IMR-90 (cell line): Measurements from ENCODE around the gene ZNF385C. TPM values are rescaled to one million over a fixed set of nuclear protein-coding genes. Genes with fewer than 3 reads are reported as not detected.

ENCODE experiments used
- ATAC-seq: fragments of 200-7000 bp; cut with Tn5 transposase; 2 replicates; pipeline ENCODE4 v1.9.1; 2020; ENCODE audit warnings: low read depth, mild to moderate bottlenecking, moderate library complexity
- BruUV-seq: library from RNA; stranded (reverse); fragments of 400-500 nt; replicated peaks from 2 replicates; lab custom pipeline; 2021; lab: Mats Ljungman, UMichigan
- CTCF ChIA-PET: fragments of 300-600 bp; formaldehyde crosslinking; extraction: SDS; loops from one replicate; lab custom pipeline; 2021; ENCODE audit warnings: antibody characterized with exemption; lab: Yijun Ruan, JAX
- POLR2A ChIA-PET: fragments of 300-600 bp; sonication (Branson Sonifier 250); formaldehyde crosslinking; loops from one replicate; lab custom pipeline; 2022; ENCODE audit warnings: antibody characterized with exemption; ENCODE audit not compliant: unreplicated experiment; lab: Charles Lee
- DNase-seq: peaks from one replicate; pipeline ENCODE4 v3.0.0; 2013
- H2AFZ ChIP-seq: replicated peaks from 2 replicates; pipeline ENCODE3; 2013; ENCODE audit warnings: low read length, mild to moderate bottlenecking; ENCODE audit not compliant: poor library complexity
- H2AK5ac ChIP-seq: 2 replicates; pipeline ENCODE4 v1.6.1; 2013; ENCODE audit warnings: low read depth, low read length, inconsistent platforms
- H2AK9ac ChIP-seq: replicated peaks from 2 replicates; pipeline ENCODE3; 2013; ENCODE audit warnings: mild to moderate bottlenecking, low read depth, low read length, moderate library complexity; ENCODE audit not compliant: poor library complexity
- H2BK120ac ChIP-seq: 2 replicates; pipeline ENCODE4 v1.6.1; 2013; ENCODE audit warnings: low read depth, low read length, inconsistent platforms
- H2BK15ac ChIP-seq: 3 replicates; pipeline ENCODE4 v1.6.1; 2013; ENCODE audit warnings: low read depth, low read length, inconsistent platforms
- H2BK20ac ChIP-seq: 2 replicates; pipeline ENCODE4 v1.6.1; 2013; ENCODE audit warnings: low read depth, mild to moderate bottlenecking, inconsistent platforms, low read length, moderate library complexity
- H2BK5ac ChIP-seq: 2 replicates; pipeline ENCODE4 v1.6.1; 2013; ENCODE audit warnings: mild to moderate bottlenecking, low read depth, low read length, inconsistent platforms; ENCODE audit not compliant: poor library complexity, severe bottlenecking
- H3K14ac ChIP-seq: replicated peaks from 2 replicates; pipeline ENCODE4 v1.6.1; 2013; ENCODE audit warnings: low read depth, low read length, inconsistent platforms
- H3K18ac ChIP-seq: 2 replicates; pipeline ENCODE4 v1.6.1; 2013; ENCODE audit warnings: low read depth, low read length, control low read depth
- H3K23ac ChIP-seq: 2 replicates; pipeline ENCODE4 v1.6.1; 2013; ENCODE audit warnings: low read depth, low read length, inconsistent platforms
- H3K27ac ChIP-seq: 2 replicates; pipeline ENCODE4 v1.5.1; 2013; ENCODE audit warnings: mild to moderate bottlenecking, control low read depth, low read length; ENCODE audit not compliant: insufficient read depth
- H3K27me3 ChIP-seq: 2 replicates; pipeline ENCODE4 v1.6.1; 2013; ENCODE audit warnings: low read length; ENCODE audit not compliant: control insufficient read depth, insufficient read depth
- H3K36me3 ChIP-seq: 2 replicates; pipeline ENCODE4 v1.6.1; 2013; ENCODE audit warnings: low read length, mixed read lengths; ENCODE audit not compliant: control insufficient read depth, insufficient read depth
- H3K4ac ChIP-seq: 2 replicates; pipeline ENCODE4 v1.6.1; 2013; ENCODE audit warnings: low read depth, low read length, inconsistent platforms
- H3K4me1 ChIP-seq: 2 replicates; pipeline ENCODE4 v1.6.1; 2013; ENCODE audit warnings: low read length, mixed read lengths; ENCODE audit not compliant: control insufficient read depth, insufficient read depth
- H3K4me2 ChIP-seq: 2 replicates; pipeline ENCODE4 v1.6.1; 2013; ENCODE audit warnings: low read depth, mild to moderate bottlenecking, control low read depth, low read length, moderate library complexity
- H3K4me3 ChIP-seq: 2 replicates; pipeline ENCODE4 v1.5.1; 2013; ENCODE audit warnings: low read depth, mild to moderate bottlenecking, control low read depth, low read length, moderate library complexity; ENCODE audit not compliant: insufficient read depth
- H3K56ac ChIP-seq: 2 replicates; pipeline ENCODE4 v1.6.1; 2013; ENCODE audit warnings: low read length, inconsistent platforms; ENCODE audit not compliant: insufficient read depth; ENCODE audit errors: extremely low read depth
- H3K79me1 ChIP-seq, 2 experiments: 2 replicates each; pipeline ENCODE4 v1.6.1; 2013; ENCODE audit warnings: low read length in 2 of 2, inconsistent platforms in 1 of 2, low read depth in 1 of 2
- H3K9ac ChIP-seq: 2 replicates; pipeline ENCODE4 v1.6.1; 2013; ENCODE audit warnings: low read depth, low read length, control low read depth
- H3K9me1 ChIP-seq: 2 replicates; pipeline ENCODE4 v1.6.1; 2013; ENCODE audit warnings: low read length, inconsistent platforms; ENCODE audit not compliant: insufficient read depth
- H3K9me3 ChIP-seq: 2 replicates; pipeline ENCODE4 v1.6.1; 2013; ENCODE audit warnings: low read length; ENCODE audit not compliant: control insufficient read depth, insufficient read depth
- H4K20me1 ChIP-seq: 2 replicates; pipeline ENCODE4 v1.6.1; 2013; ENCODE audit warnings: low read length, inconsistent platforms; ENCODE audit not compliant: insufficient read depth
- H4K5ac ChIP-seq: 2 replicates; pipeline ENCODE4 v1.6.1; 2013; ENCODE audit warnings: mild to moderate bottlenecking, low read depth, low read length, control low read depth
- H4K8ac ChIP-seq, 2 experiments: 2 replicates each; pipeline ENCODE4 v1.6.1; 2013; ENCODE audit warnings: low read depth in 2 of 2, low read length in 2 of 2, control low read depth in 1 of 2, inconsistent platforms in 1 of 2
- H4K91ac ChIP-seq: 2 replicates; pipeline ENCODE4 v1.6.1; 2013; ENCODE audit warnings: low read depth, low read length, inconsistent platforms; ENCODE audit not compliant: insufficient read depth
- CTCF ChIP-seq: conservative IDR thresholded peaks from 2 replicates; pipeline ENCODE4 v1.5.1; 2012; ENCODE audit warnings: mild to moderate bottlenecking, low read depth, low read length, improper control_type of control experiment
- MXI1 ChIP-seq: IDR thresholded peaks from 2 replicates; pipeline ENCODE4 v1.6.1; 2012; ENCODE audit warnings: low read depth, mild to moderate bottlenecking, low read length, moderate library complexity, borderline replicate concordance
- POLR2A ChIP-seq: IDR thresholded peaks from 2 replicates; pipeline ENCODE4 v1.6.1; 2012; ENCODE audit warnings: mild to moderate bottlenecking, low read depth, low read length
- RAD21 ChIP-seq: IDR thresholded peaks from 2 replicates; pipeline ENCODE4 v1.6.1; 2012; ENCODE audit warnings: low read length, improper control_type of control experiment
- RCOR1 ChIP-seq: IDR thresholded peaks from 2 replicates; pipeline ENCODE4 v1.6.1; 2012; ENCODE audit warnings: mild to moderate bottlenecking, low read length, improper control_type of control experiment; ENCODE audit not compliant: insufficient replicate concordance
- USF2 ChIP-seq: fragments of 150-350 bp; IDR thresholded peaks from 2 replicates; pipeline ENCODE4 v1.6.1; 2017; ENCODE audit warnings: mild to moderate bottlenecking, antibody characterized with exemption, low read length, low read depth
- WGBS, 2 experiments: methylation state at CpG; one replicate each; pipeline versions ENCODE4 v1.1.5 to v1.1.7; 2013; ENCODE audit warnings: missing lambda C conversion rate in 2 of 2; ENCODE audit not compliant: insufficient read length in 1 of 2; ENCODE audit errors: extremely low coverage in 2 of 2; 5-methylcytosine and 5-hydroxymethylcytosine counted together
- dilution Hi-C: fragments of 300-500 bp; cut with HindIII; formaldehyde crosslinking; loops from one replicate; pipeline ENCODE4 v1.14.3; 2018; ENCODE audit warnings: low sequenced_read_pairs; ENCODE audit not compliant: unreplicated experiment
- in situ Hi-C: fragments of 300-500 bp; cut with MboI; formaldehyde crosslinking; loops from 3 replicates; pipeline ENCODE4 v1.14.3; 2019; ENCODE audit warnings: low sequenced_read_pairs, inconsistent platforms, mixed read lengths
- intact Hi-C: fragments of 100-400 bp; cut with micrococcal nuclease; formaldehyde crosslinking; loops from 2 replicates; pipeline ENCODE4 v1.10.0; 2022
- polyA plus RNA-seq, 3 experiments: library from polyadenylated mRNA; depleted of rRNA; stranded (reverse); fragments of >200 nt; gene quantifications; 2 replicates each; pipeline ENCODE4 v1.2.3, GENCODE V29; 2012; ENCODE audit warnings: low replicate concordance in 1 of 3
- total RNA-seq: library from RNA; depleted of rRNA; stranded (reverse); fragments of >200 nt; gene quantifications from 2 replicates; pipeline ENCODE4 v1.2.3, GENCODE V29; 2012
- TF ChIP-seq, protein P1 (sequence below): fragments of 150-350 bp; IDR thresholded peaks from 2 replicates; pipeline ENCODE4 v1.6.1; 2016; ENCODE audit warnings: low read depth, mild to moderate bottlenecking, low read length, moderate library complexity, borderline replicate concordance

ZNF385C gene
- total and polyA plus RNA-seq, 2 of the 4 experiments (the other 2 are of a cell fraction), result not detected

GRCh38 chr17:42112552-42113176 is 14.4 kb upstream of the ZNF385C start, which contains the start of gene DHX58:
DHX58 (minus strand) TSS chr17:42112714; CDS start chr17:42111892, 822 bp downstream.
- Histone ChIP-seq H2AK5ac (peak within 1 kb of the TSS; percentile 82), H3K79me1 (no peaks in the 10 kb centered on the region), H3K14ac (peak within 1 kb of the TSS; percentile 87), H3K23ac (peak within 1 kb of the TSS; percentile 52; the same call in 1 of the 2 replicates), H3K4me2 (peak within 1 kb of the TSS; percentile 68), H3K56ac (no peak within 1 kb of the TSS), H4K8ac (peak within 1 kb of the TSS; percentile 83 to 97), H3K9ac (peak within 1 kb of the TSS; percentile 47), H2BK15ac (no peak within 1 kb of the TSS), H3K9me3 (no peaks in the 10 kb centered on the region), H4K5ac (peak within 1 kb of the TSS; percentile 81), H3K4me3 (peak within 1 kb of the TSS; percentile 37), H4K91ac (peak within 1 kb of the TSS; percentile 88), H3K18ac (peak within 1 kb of the TSS; percentile 52; the same call in 1 of the 2 replicates), H2AFZ (peak within 1 kb of the TSS; percentile 90), H2AK9ac (peak within 1 kb of the TSS; percentile 97), H3K4me1 (peaks cover 4% of the 10 kb centered on the region; the same call in 1 of the 2 replicates), H2BK5ac (peak within 1 kb of the TSS; percentile 36), H3K4ac (peak within 1 kb of the TSS; percentile 93), H2BK120ac (peak within 1 kb of the TSS; percentile 65), H4K20me1 (no peaks in the 10 kb centered on the region; the same call in 1 of the 2 replicates), H3K27me3 (no peaks in the 10 kb centered on the region), H2BK20ac (peak within 1 kb of the TSS; percentile 26; the same call in 1 of the 2 replicates), H3K27ac (peak within 1 kb of the TSS; percentile 53), H3K36me3 (peaks cover 16% of the 10 kb centered on the region; the same call in 1 of the 2 replicates), H3K9me1 (0 out of 2 replicates have a peak, but pooled peaks cover 4% of the 10 kb centered on the region)
- intact Hi-C loops (no loop called here), dilution Hi-C loops (no loop called here), in situ Hi-C loops (loop anchor here (5.0 kb wide), 2 partner anchors 85 to 145 kb away; partner anchors contain the start of gene CNP)
- CTCF ChIA-PET, result interaction anchor here (1.3 kb wide), 1 partner anchor 87 kb away, joined by 3 read pairs; no protein-coding TSS in a partner anchor
- peak; percentile 80 for DNase-seq
- POLR2A ChIA-PET, result no interaction called here
- TF ChIP-seq USF2 (peak; percentile 89), POLR2A (no peak), MXI1 (peak; percentile 76; the same call in 1 of the 2 replicates), CTCF (no peak), RCOR1 (no peak), RAD21 (no peak)
- TF ChIP-seq, protein P1, sequence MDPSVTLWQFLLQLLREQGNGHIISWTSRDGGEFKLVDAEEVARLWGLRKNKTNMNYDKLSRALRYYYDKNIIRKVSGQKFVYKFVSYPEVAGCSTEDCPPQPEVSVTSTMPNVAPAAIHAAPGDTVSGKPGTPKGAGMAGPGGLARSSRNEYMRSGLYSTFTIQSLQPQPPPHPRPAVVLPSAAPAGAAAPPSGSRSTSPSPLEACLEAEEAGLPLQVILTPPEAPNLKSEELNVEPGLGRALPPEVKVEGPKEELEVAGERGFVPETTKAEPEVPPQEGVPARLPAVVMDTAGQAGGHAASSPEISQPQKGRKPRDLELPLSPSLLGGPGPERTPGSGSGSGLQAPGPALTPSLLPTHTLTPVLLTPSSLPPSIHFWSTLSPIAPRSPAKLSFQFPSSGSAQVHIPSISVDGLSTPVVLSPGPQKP, result no peak
- ATAC-seq, result peak; percentile 83
- WGBS, 2 experiments, result 26% methylated on average over 5 of the region's 10 CpGs; no CpG with 5 or more reads in 1 of the 2 experiments
- BruUV-seq, result no TSS peak
